Cardiac fibroblast (primary cell): ENCODE measurements around the gene DUSP6.
"Not testable (repeated sequence)": the region's sequence is repeated elsewhere in the genome, so short reads cannot be mapped to it uniquely, and the experiment has no call there.

Experiments used
- DNase-seq, 2 donors: peaks; one replicate each; pipeline versions ENCODE4 v3.0.0 to v3.0.0-alpha.2; 2010; ENCODE audit warnings: low read depth in 2 of 2
- H3K4me3 ChIP-seq, 2 donors: replicated peaks in 1 of 2; 1 replicate in 1 of 2; 2 replicates in 1 of 2; pipeline ENCODE4 v1.5.1; 2011; ENCODE audit warnings: low read depth in 2 of 2, low read length in 2 of 2, mild to moderate bottlenecking in 2 of 2, moderate library complexity in 1 of 2
- TF ChIP-seq, protein P1 (sequence below): IDR thresholded peaks from one replicate; pipeline ENCODE4 v1.5.1; 2011; ENCODE audit warnings: low read depth, mild to moderate bottlenecking, low read length, inconsistent platforms

The DUSP6 gene

DNA sequence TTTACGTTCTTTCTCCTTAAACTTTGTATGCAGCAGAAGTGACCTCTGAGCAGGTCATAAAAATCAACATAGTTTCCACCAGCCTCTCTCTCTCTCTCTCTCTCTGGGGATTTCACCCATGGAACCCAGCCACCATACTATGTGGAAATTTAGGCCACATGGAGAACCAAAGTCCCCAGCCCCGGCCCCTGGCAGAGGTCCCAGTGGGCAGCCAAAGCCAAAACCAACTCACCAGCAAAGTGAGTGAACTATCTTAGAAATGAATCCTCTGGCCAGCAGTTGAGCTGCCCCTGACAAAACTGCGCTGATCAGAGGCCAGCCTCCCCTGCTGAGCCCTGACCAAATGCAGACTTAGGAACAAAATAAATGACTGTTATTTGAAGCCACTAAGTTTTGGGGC, 9.2 kb downstream of the DUSP6 start:
- TF ChIP-seq, protein P1, sequence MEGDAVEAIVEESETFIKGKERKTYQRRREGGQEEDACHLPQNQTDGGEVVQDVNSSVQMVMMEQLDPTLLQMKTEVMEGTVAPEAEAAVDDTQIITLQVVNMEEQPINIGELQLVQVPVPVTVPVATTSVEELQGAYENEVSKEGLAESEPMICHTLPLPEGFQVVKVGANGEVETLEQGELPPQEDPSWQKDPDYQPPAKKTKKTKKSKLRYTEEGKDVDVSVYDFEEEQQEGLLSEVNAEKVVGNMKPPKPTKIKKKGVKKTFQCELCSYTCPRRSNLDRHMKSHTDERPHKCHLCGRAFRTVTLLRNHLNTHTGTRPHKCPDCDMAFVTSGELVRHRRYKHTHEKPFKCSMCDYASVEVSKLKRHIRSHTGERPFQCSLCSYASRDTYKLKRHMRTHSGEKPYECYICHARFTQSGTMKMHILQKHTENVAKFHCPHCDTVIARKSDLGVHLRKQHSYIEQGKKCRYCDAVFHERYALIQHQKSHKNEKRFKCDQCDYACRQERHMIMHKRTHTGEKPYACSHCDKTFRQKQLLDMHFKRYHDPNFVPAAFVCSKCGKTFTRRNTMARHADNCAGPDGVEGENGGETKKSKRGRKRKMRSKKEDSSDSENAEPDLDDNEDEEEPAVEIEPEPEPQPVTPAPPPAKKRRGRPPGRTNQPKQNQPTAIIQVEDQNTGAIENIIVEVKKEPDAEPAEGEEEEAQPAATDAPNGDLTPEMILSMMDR = no peak
- peak; percentile 77 to 87 for DNase-seq
- no peak overlapping the region for H3K4me3 ChIP-seq

DNA sequence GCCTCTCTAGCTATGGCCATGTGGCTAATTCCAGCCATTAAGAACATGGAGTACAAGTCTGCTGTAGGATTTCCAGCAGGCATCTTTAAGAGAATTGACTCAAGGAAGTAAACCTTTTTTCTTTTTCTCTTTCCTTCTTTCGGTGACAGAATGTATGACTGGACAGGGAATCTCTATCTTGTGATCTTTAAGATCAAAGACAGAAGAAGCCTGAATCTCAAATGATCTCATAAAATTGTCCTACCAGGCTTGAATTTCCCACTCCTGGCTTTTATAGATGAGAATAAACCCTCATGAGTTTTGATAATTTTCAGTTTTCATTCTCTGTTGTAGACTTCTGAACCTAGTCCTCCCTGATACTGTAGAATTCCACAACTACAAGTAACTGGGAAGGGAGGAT, 11.4 kb downstream of the DUSP6 start:
- TF ChIP-seq, protein P1 = no peak
- no peak for DNase-seq
- no peak overlapping the region for H3K4me3 ChIP-seq

DNA sequence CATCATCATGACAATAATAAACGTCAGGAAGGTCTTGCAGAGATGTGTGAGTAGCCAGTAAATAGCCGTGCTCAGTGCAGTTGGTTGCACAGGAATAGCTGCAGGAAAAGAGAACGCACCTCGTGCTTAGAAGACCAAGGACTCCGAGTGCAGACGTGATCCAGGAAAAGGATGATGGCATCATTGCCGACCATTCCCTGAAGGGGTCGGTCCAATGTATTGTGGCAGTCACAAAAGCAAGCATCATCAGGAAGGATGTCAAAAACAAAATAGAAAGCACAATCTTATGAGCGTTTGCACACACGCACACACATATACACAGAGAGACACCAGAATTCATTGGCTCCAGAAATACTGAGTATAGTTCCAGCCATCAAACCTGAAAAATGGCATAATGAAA, 12.8 kb downstream of the DUSP6 start:
- TF ChIP-seq, protein P1 = no peak
- no peak overlapping the region for H3K4me3 ChIP-seq
- no peak for DNase-seq

DNA sequence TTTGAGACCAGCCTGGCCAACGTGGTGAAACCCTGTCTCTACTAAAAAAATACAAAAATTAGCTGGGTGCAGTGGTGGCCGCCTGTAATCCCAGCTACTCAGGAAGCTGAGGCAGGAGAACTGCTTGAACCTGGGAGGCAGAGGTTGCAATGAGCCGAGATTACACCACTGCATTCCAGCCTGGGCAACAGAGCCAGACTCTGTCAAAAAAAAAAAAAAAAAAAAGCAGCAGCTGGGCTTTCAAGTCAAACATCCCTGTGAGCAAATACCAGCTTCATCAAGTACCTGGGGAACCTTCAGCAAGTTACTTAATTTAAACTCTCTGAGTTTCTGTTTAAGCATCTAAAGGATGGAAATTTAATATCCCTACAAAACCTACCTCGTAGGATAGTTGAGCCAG, 15.2 kb downstream of the DUSP6 start:
- DNase-seq, H3K4me3 ChIP-seq: not testable (repeated sequence)

DNA sequence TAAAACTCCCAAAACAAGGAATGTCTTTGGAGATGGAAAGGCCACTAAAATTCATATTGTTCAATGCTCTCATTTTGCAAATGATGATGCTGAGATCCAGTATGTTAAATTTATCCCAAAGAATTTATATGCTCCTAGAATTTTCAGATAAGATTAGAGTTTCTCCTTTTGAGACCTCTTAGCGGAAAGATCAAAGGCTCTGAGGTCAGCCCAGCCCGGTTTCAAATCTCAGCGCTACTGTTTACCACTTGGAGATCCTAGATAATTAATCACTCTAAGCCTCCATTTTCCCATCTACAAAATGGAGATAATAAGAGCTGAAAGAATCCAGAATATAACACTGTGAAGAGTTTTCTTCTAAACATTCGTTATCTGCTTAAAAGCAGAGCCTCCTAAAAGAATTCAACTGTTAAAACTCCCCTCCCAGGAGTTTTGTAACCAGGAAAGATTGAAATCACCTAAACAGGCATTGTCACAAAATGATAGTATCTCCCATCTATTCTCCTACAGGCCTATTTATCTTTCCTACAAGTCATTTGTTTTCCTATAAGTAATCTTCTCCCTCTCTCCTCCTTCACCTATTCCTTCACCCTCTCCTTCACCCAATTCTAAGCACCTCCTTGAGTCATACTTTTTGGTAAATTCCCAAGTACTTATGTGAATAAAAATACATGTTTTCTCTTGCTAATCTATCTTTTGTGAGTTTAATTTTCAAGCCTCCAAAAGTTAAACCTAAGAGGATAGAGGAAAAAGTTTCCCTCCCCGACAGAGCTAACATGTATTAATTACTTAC, 16.7 kb downstream of the DUSP6 start:
- no peak overlapping the region for H3K4me3 ChIP-seq
- TF ChIP-seq, protein P1 = no peak
- DNase-seq = no peak

DNA sequence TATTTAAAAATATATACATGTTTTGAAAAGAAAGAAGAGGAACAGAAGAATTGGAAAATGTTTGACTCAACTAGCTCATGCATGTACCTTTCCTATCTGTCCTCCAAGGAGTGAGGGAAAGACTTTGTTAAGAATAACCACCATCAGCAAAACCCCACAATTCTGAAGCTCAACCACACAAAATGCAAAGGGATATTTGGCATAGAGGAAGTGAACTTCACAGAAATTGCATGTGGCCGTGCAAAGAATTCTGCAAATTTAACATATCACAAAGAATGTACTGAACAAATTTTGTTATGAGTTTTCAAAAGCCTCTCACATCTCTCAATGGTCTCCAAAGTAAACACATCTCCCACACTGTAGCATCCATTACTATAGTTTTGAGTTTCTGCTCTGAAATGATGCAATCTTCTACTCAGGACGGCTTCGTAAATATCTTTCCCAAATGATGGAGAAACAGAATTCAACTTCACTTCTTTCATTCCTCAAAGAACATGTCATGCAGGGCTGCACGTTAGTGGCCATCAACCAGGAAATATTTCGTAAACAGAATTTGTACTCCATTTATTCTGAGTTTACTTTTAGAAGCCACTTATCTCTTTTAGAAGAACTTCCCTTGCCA, 17.6 kb downstream of the DUSP6 start:
- TF ChIP-seq, protein P1 = no peak
- no peak overlapping the region for H3K4me3 ChIP-seq
- DNase-seq = peak; percentile 53 to 59

DNA sequence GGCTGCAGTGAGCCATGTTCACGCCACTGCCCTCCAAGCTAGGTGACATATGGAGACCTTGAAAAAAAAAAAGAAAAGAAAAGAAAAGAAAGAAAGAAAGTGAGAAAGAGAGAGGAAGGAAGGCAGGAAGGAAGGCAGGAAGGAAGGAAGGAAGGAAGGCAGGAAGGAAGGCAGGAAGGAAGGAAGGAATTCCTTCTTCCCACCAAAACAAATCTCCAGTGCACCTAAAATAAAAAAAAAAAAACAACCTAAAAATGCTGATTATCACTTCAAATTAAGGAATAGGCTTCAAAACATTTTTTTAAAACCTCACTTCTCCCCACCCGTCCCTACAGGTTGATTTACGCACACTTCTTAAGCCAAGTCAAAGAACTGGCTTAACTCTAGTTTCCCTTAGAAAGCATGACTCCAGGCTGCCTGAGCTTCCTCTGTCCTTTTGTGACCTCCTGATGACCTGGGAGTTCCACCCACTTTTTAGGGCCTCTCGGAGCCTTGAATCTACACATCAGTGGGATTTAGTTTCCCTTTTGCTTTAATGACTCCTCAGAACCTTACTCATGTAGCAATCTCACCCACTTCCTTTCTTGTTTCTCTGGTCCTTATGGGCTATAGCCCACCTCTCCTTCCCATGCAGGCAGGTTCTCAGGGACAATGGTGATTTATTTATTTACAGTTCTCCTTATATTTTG, 18.6 kb downstream of the DUSP6 start:
- TF ChIP-seq, protein P1 = no peak
- no peak for DNase-seq
- H3K4me3 ChIP-seq = no peak overlapping the region
